ENCODE results near the gene WAPL.

GRCh38 chr10:86506499-86506898, 15.1 kb downstream of the WAPL start:
- no peak for TF ChIP-seq POLR2AphosphoS5 (IDR thresholded peaks at IDR 0.05; ENCODE audit: low read depth, low read length)
- no peak for TF ChIP-seq POLR2A (IDR thresholded peaks at IDR 0.05; ENCODE audit: low read depth, low read length)

All from GM12892 (cell line).